Epidermal melanocyte (primary cell): ENCODE results near the gene HAVCR1.

ENCODE experiments used
- DNase-seq: peaks from one replicate; pipeline ENCODE4 v3.0.0; 2011; ENCODE audit warnings: low spot score; ENCODE audit not compliant: insufficient read length

HAVCR1 gene

GRCh38 chr5:157004893-157005551 is 53.9 kb downstream of the HAVCR1 start:
- DNase-seq: no peak

GRCh38 chr5:156991714-156992113 is 67.2 kb downstream of the HAVCR1 start:
- no peak for DNase-seq

GRCh38 chr5:156984064-156984463 is 74.9 kb downstream of the HAVCR1 start:
- no peak for DNase-seq

GRCh38 chr5:156981481-156981880 is 77.4 kb downstream of the HAVCR1 start:
- DNase-seq: no peak
